Globus pallidus (tissue), 1 donor: ENCODE results near the gene RBM14.
A peak's percentile ranks its signal among the peaks of the same experiment; 100 is the strongest.
"Not testable (repeated sequence)": the region's sequence is repeated elsewhere in the genome, so short reads cannot be mapped to it uniquely, and the experiment has no call there.

ENCODE experiments used
- DNase-seq: peaks from one replicate; pipeline ENCODE4 v3.0.0-alpha.2; 2015; ENCODE audit warnings: low spot score

The RBM14 gene

DNA sequence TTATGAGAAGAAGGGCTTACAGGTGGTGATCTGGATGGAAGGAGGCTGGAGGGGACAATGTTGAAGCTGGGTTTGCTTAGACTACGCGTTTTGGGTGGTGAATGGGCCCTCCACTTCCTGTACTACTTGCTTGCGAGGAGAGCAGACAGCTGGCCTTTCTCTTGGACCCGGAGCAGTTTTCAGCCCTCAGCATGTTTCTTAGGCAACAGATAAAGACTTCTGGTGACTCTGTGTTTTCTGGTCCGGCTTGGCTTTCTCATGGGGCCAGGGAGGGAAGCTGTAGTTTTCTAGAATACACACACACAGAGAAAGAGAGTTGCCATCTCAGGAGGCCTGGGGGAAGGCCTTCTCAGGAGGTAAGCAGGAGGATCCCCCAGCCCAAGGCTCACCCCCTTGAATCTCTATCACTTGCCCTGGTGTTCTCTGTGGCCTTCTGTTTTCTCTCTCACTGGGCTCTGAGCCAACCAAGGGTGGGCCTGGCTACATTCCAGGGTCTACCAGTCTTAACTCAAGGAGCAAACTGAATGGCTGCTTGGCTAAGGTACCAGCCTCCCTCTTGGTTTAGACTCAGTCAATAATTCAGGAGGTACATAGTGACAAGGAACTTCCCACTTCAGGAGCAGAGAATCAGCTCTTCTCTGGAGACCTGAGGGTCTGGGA lies 21.1 kb upstream of the RBM14 start:
- DNase-seq, result no peak

DNA sequence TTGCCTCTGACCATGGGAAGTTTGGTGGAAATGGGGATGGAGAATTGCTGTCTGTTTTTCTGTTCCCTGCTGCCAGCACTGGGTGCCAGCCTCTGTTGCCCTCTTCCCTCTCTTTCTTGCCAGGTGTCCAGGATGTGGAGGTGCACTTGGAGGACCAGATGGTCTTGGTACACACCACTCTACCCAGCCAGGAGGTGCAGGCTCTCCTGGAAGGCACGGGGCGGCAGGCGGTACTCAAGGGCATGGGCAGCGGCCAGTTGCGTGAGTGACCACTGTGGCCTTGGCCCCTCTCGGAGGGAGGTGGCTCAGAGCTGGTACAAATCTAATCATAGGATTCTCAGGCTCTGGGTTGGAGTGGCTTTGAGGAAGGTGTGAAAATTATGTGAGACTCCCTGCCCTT lies 17.4 kb upstream of the RBM14 start:
- no peak for DNase-seq

DNA sequence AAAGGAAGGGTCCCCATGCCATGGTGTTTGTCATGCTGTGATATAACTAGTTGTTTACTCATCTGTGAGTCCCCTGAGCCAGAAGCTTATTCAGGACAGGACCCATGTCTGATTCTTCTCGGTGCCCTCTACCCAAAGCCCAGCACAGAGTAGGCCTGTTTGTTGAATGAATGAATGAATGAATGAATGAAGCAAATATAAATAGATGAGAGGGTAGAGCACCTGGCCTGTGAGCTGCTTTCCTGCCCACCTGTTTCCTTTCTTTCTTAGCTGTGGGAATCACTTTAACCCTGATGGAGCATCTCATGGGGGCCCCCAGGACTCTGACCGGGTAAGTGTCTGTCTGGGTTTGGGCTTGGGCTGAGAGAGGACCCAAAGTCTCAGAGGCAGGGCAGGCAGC lies 16.2 kb upstream of the RBM14 start:
- no peak for DNase-seq

DNA sequence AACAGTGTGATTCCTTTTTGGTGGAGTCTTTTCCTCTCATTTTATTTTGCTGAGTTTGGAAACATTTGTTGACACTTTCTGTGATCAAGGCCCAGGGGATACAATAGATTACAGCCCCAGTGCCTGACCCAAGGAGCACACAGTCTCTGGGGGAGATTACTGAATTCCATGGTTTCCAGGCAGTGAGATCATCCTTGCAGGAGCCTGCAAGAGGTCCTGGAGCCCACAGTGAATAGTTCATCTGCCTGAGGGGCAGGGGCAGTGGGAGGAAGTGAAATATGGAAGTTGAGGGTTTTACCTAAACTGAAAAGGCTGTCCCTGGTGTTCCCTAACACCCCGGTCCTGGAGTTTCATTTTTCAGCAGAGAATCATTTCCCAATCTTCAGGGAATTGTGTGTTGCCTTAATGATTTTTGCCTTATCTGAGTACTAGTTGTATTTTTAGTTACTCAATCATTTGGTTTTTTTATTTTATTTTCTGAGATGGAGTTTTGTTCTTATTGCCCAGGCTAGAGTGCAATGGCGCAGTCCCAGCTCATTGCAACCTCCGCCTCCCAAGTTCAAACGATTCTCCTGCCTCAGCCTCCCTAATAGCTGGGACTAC lies 15.7 kb upstream of the RBM14 start:
- no peak for DNase-seq

DNA sequence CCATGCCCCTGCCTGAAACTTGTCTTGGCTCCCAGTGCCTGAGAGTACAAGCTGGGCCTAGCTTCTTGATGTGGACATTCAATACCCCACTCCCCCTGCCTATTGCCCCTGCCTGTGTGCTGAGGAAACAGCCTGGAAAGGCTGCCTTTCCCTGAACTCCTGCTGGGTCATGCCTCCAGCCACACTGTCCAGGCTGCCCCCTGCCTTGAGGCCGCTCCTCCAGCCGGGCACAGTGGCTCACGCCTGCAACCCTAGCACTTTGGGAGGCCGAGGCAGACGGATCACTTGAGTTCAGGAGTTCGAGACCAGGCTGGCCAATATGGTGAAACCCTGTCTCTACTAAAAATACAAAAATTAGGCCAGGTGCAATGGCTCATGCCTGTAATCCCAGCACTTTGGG lies 13.4 kb upstream of the RBM14 start:
- DNase-seq, result no peak

DNA sequence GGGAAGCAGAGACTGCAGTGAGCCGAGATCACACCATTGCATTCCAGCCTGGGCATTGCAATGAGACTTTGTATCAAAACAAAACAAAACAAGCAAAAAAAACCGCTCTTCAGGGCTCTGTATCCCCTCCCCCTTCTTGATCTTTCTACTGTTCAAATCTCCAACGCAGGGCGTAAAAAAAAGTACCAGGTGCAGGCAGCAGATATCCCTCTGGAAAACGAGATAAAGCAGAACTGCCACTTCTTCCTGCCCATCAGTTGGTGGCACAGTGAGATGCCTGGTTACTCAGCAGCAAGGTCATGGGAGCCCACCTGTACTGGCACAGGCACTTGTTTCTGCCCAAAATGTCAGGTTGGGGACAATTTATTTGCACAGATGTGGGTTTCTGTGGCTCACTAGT lies 12.3 kb upstream of the RBM14 start:
- no peak for DNase-seq

DNA sequence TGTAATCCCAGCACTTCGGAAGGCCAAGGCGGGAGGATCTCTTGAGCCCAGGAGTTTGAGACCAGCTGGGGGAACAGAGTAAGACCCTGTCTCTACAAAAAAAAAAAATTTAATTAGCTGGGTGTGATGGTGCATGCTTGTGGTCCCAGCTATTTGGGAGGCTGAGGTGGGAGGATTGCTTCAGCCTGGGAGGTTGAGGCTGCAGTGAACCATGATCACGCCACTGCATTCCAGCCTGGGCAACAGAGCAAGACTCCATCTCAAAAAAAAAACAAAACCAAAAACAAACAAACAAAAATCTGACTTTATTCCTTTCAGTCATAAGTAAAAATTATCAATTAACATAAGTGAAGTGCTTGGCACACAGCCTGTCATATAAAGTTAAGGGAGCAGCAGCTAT lies 9.8 kb upstream of the RBM14 start:
- DNase-seq, result not testable (repeated sequence)

DNA sequence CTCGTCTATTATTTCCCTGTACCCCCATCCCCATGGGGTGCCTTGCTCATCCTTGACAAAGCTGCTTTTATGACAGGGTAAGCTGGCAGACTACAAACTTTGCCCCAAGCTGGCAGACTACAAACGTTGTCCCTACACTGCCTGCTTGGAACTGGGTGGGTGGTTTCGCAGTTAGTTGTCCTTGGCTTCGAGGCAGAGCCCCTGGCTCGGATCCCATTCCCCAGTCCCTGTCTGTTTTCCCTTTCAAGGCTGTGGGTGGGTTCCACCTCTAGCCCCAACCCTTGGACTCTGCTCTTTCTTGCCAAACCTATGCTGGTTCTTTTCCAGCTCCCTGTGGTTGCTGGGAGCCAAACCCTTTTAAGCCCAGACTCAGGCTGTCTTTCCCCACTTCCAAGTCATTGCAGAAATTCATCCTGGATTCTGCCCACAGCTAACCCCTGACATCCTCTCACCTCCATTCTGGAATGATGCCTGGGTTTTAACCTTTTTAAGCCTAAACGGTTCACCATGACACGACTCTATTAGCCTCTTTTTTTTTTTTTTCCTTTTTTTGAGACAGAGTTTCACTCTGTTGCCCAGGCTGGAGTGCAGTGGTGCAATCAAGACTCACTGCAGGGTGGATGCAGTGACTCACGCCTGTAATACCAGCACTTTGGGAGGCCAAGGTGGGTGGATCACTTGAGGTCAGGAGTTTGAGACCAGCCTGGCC lies 9.2 kb upstream of the RBM14 start:
- peak; percentile 66 for DNase-seq

DNA sequence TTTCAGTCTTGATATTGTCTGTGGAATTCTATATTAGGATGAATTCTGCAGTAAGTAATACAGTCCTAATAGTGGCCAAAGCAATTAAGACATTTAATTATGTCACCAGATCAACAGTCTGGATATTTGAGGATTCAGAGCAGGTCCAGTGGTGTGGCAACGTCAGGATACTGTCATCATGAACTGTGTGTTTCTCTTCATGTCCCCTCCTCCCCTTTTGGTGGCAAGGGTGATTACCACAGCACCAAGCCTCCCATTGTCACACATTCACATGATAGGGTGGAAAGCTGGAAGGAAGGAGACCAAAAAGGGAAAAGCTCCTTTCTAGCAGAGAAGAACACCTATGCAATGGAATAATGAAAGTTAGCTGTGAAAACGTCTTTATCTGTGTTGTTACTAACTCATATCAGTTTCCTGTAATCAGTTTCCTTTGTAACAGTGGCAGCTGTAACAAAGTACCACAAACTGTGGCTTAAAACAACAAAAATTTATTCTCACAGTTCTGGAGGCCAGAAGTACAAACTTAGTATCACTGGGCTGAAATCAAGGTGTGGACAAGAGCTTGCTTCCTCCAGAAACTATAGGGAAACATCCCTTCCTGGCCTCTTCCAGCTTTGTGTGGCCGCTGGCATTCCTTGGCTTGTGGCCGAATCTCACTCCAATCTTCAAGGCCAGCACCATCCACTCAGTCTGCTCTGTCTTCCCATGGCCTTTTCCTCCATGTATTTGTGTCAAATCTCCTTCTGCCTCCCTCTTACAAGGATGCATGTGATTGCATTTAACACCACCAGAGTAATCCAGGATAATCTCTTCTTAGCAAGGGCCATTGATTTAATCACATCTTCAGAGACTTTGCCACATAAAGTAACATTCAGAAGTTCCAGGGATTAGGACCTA lies 6.5 kb upstream of the RBM14 start:
- DNase-seq, result no peak

DNA sequence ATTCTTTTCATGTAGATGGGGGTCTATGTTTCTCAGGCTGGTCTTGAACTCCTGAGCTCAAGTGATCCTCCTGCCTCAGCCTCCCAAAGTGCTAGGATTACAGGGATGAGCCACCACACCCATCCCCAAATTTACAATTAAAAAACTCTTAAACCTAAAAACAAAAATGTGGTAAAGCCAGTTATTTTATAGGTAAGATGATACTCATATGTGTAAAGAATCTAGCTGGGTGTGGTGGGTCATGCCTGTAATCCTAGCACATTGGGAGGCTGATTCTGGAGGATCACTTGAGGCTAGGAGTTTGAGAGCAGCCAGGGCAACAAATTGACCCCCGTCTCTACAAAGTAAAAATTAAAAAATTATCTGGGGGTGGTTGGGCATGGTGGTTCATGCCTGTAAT lies 4.0 kb upstream of the RBM14 start:
- no peak for DNase-seq

DNA sequence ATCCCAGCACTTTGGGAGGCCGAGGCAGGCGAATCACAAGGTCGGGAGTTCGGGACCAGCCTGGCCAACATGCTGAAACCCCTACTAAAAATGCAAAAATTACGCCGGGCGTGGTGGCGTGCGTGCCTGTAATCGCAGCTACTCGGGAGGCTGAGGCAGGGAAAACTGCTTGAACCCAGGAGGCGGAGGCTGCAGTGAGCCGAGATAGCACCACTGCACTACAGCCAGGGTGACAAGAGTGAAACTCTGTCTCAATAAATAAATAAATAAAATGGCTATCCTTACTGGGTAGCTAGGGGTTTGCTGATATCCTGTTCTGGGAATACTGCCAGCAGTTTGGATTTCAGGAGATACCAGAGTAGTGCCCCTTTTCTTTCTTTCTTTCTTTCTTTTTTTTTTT lies 2.4 kb upstream of the RBM14 start:
- DNase-seq, result no peak

DNA sequence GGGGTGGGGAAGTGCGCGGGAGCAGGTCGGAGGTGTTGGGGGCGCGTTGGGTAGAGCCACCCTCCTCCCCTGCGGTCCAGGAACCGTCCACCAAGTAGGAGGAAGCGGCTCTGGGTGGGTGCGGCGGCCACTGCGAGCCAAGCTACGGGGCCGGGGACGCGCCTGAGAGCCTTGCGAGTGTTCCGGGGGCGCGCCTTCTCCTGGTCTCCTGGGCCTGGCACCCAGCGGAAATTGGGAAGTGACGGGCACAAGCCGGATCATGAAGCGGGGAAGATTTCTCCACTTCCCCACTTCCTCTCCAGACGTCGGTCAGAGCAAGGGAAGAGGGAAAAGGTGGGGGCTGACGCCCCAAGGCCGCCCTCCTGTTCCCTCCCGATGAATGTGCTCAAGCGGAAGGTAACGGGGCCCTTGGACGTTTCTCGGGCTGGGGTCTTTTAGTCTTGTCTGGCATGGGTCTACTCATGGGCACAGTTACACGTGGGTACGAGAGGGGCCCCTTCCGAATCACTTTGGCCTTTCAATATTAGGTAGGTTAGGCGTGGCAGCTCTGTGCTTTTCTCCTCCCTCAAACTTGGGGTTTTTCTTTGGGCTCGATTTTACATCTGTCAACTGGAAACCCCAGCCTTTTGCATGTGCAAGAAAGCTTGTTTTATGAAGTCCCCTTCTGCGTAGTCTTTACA lies 865 bp downstream of the RBM14 start:
- DNase-seq, result no peak

DNA sequence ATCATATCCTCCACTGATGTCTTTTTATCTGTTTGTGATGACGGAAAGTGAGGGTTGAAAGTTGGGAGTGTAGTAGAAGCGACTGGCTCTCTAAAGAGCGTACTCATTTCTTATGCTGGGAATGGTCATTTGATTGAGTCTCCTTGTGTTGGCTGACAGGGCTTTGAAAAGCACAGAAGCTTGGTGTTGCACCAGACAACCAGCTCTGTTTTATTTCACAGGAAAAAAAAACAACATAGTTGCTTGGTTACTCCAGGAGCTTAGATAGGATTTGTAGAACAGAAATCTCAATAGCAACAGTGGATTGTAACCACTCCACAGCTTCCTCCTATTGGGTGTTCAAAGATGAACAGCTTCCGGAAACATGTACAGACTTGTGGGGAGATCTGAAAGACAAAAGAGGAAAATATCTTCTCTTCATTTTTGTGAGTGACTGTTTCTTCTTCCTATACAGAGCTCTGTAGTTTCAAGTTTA lies 2.7 kb downstream of the RBM14 start:
- no peak for DNase-seq

DNA sequence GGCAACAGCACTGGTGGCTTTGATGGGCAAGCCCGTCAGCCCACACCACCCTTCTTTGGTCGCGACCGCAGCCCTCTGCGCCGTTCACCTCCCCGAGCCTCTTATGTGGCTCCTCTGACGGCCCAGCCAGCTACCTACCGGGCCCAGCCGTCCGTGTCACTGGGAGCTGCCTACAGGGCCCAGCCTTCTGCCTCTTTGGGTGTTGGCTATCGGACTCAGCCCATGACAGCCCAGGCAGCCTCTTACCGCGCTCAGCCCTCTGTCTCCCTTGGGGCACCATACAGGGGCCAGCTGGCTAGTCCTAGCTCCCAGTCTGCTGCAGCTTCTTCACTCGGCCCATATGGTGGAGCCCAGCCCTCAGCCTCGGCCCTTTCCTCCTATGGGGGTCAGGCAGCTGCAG lies 8.0 kb downstream of the RBM14 start:
- DNase-seq, result no peak

DNA sequence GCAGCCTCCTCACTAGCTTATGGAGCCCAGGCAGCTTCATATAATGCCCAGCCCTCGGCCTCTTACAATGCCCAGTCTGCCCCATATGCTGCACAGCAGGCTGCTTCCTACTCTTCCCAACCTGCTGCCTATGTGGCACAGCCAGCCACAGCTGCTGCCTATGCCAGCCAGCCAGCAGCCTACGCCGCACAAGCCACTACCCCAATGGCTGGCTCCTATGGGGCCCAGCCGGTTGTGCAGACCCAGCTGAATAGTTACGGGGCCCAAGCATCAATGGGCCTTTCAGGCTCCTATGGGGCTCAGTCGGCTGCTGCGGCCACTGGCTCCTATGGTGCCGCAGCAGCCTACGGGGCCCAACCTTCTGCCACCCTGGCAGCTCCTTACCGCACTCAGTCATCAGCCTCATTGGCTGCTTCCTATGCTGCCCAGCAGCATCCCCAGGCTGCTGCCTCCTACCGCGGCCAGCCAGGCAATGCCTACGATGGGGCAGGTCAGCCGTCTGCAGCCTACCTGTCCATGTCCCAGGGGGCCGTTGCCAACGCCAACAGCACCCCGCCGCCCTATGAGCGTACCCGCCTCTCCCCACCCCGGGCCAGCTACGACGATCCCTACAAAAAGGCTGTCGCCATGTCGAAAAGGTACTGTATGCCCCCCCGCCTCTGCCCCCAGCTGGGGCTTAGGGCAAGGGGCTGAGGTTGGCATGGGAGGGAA lies 8.8 kb downstream of the RBM14 start:
- no peak for DNase-seq

DNA sequence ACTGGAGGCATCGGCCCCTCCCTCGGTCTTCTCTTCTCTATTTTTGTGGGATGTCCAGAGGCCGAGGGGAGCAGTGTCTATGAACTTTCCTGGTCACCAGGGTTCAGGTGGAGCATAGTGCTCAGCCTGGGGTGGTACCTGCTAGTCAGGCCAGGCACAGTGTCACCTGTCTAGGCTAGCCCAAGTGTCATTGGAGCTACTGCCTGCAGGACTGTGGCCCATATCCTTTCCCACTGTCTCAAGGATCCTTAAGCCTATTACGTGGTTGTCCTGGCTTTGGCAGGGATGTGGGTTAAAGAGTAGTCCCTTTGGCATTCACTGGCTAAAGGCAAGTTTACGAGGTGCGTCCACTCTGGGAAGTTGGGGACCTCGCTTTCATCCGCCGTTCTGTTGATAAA lies 9.3 kb downstream of the RBM14 start:
- no peak for DNase-seq

DNA sequence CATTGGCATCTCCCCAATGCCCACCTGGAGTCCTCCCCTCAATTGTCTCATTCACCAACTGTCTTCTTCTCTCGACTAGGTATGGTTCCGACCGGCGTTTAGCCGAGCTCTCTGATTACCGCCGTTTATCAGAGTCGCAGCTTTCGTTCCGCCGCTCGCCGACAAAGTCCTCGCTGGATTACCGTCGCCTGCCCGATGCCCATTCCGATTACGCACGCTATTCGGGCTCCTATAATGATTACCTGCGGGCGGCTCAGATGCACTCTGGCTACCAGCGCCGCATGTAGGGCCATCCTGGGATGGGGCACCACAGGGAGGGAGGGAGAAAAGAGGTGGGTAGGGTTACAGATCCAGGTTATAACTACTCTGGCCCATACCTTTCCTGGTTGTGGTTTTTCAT lies 10.0 kb downstream of the RBM14 start:
- no peak for DNase-seq

DNA sequence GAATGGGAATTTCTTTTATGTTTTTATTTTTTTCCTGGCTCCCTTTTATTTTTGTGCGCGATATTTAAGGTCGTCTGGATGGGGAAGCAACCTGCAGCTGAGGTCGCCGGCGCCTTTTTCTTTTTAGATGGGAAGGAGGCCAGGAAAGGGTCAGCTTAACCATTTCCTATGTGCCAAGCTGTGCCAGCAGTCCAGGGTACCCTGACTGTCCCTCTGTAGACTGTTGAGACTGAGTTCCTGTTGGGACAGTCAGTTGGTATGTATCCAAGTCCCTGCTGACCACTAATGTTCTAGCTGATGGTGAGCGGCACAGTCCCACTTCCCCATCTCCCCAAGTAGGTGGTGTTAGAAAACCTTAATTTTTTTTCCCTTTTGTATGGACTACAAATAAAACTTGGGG lies 10.5 kb downstream of the RBM14 start:
- peak; percentile 24 for DNase-seq

DNA sequence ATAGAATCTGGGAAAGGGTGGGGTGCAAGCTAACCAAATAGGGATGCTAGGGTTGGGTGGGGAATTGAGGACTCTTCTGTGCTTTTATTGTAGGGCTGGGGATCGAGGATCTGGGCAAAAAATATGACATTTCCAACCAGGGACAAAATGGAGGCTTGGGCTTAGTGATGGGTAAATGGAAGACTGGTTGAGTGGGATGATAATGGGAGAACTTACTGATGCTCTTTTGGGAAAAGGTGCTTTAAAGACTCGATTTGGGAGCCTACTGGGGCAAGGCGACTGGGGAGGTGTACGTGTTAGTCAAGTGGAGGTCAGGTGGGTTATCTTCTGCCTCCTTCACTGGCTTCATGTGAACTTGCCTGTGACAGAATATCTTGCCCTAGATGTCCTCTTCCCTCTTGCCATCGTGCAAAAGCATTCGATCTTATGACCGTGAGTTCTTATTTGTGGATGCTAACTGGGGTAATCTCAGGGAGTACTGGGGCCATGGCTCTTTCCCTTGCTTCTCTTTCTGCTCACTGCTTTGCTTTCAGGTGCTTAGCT lies 11.7 kb downstream of the RBM14 start:
- no peak for DNase-seq

DNA sequence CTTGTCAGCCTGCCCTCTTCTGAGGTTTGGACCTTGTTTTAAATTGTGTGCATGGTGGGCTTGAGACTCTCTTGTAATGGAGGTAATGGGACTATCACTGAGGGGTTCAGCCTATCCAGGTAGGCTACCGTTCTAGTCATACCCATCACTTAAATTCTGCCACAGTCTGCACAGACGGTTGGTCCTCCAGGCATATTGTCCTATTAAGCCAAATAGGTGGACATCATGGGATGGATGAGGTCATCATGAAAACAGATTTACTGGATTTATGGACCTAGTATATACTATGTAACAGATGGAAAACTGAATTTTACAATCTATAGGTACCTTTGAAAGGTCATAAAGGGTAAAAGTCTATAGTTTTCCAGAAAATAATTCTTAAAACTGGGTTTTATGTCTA lies 12.9 kb downstream of the RBM14 start:
- no peak for DNase-seq

DNA sequence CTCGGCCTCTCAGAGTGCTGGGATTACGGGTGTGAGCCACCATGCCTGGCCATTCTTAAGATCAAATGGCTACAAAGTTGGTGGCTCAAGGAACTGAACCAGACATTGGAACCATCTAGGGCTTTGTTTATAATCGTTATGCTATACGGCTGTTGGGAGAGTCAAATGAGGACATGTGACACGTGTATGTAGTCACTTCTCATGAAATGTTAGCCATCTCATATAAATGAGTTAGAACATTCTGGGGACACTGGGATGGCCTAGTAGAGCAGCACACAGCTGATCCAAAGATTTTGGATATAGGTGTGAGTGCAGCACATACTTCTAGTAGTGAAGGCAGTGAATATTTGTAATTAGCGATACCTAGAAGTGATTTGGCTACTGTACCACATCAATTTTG lies 15.5 kb downstream of the RBM14 start:
- no peak for DNase-seq
